ENCODE data around the gene NUP107. TPM values are rescaled to one million over a fixed set of nuclear protein-coding genes. Genes with fewer than 3 reads are reported as not detected.
"Not testable (repeated sequence)": the region's sequence is repeated elsewhere in the genome, so short reads cannot be mapped to it uniquely, and the experiment has no call there.

Gene NUP107
- total RNA-seq (2012; rRNA removed), result 56.3 and 60.7 TPM in 2 replicates

DNA sequence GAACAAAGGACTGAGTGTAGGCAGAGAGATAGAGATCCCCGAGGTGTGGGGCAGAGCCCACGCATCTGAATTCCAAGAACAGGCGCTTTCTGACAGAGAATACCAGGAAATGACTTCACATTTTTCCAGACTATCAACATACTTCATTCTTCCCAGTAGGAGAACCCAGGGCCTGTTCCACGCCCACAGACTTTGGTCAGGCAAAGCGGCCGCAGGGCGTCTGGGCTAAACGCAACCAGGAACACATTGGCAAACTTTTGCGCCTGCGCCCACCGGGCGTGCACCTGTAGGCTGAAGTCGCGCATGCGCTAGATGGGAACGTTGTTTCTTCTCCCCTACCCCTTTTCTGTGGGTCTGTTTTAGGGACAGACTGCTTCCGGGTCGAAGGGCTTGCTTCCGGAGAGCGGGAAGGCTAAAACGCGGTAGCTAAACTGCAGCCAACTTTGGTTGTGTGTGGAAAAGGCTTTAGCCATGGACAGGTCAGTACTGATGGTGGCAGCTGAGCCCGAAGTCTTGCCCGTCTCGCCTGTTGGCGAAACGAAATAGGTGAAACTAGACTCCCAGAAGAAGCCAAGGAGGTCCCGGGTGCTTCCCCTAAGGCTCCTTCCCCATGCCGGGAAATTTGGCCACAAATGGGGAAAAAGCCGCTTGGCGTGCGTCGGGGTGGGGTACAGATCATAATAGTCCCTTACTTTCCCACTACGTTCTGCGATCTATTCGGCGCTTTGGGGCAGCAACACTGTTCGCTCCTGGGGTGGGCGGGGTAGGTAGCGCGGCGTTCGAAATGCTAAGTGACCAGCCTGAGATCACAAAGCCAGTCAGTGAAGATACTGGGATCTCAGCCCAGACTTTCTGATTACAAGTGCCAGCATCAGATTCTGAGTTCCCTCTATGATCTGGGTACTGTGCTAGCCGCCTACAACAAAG is at the start of gene NUP107:
TSS of gene NUP107 (plus strand) at position 384 of the 927 bp plus-strand sequence. CDS start at position 472, 88 bp downstream.
- Histone ChIP-seq H3K4me2 (ENCODE audit: low read length) (peak within 1 kb of the TSS; percentile 92), H3K9me3 (replicated peaks; ENCODE audit: low read length) (no peaks in the 10 kb centered on the region), H3K4me1 (ENCODE audit: control insufficient read depth, insufficient read depth, low read length) (peaks cover 12% of the 10 kb centered on the region), H3K27me3 (ENCODE audit: control insufficient read depth, insufficient read depth, low read length) (no peaks in the 10 kb centered on the region), H3K9ac (ENCODE audit: low read depth, low read length) (peak within 1 kb of the TSS; percentile 85), H3K4me3 (ENCODE audit: low read length) (peak within 1 kb of the TSS; percentile 81), H3K36me3 (ENCODE audit: insufficient read depth, low read length) (peaks cover 7% of the 10 kb centered on the region)

GRCh38 chr12:68637439-68637838 is 49.3 kb upstream of the NUP107 start:
- not testable (repeated sequence) for H3K4me2 ChIP-seq (ENCODE audit: low read length)
- peaks cover 30% of the 10 kb centered on the region for H3K4me1 ChIP-seq (ENCODE audit: control insufficient read depth, insufficient read depth, low read length)

GRCh38 chr12:68638171-68638570 is 48.6 kb upstream of the NUP107 start:
- H3K9ac ChIP-seq (ENCODE audit: low read depth, low read length), result no peak overlapping the region
- no peaks in the 10 kb centered on the region for H3K27me3 ChIP-seq (ENCODE audit: control insufficient read depth, insufficient read depth, low read length)
- peaks cover 30% of the 10 kb centered on the region for H3K4me1 ChIP-seq (ENCODE audit: control insufficient read depth, insufficient read depth, low read length)
- H3K36me3 ChIP-seq (ENCODE audit: insufficient read depth, low read length), result peaks cover 7% of the 10 kb centered on the region
- H3K9me3 ChIP-seq (replicated peaks; ENCODE audit: low read length), result no peaks in the 10 kb centered on the region
- H3K4me3 ChIP-seq (ENCODE audit: low read length), result no peak overlapping the region
- no peak overlapping the region for H3K4me2 ChIP-seq (ENCODE audit: low read length)

More at GRCh38 chr12:68637439-68637838, 49.3 kb upstream of the NUP107 start:
- not testable (repeated sequence) for H3K9ac ChIP-seq (ENCODE audit: low read depth, low read length); H3K27me3 ChIP-seq (ENCODE audit: control insufficient read depth, insufficient read depth, low read length); H3K9me3 ChIP-seq (replicated peaks; ENCODE audit: low read length); H3K4me3 ChIP-seq (ENCODE audit: low read length); H3K36me3 ChIP-seq (ENCODE audit: insufficient read depth, low read length)

DNA sequence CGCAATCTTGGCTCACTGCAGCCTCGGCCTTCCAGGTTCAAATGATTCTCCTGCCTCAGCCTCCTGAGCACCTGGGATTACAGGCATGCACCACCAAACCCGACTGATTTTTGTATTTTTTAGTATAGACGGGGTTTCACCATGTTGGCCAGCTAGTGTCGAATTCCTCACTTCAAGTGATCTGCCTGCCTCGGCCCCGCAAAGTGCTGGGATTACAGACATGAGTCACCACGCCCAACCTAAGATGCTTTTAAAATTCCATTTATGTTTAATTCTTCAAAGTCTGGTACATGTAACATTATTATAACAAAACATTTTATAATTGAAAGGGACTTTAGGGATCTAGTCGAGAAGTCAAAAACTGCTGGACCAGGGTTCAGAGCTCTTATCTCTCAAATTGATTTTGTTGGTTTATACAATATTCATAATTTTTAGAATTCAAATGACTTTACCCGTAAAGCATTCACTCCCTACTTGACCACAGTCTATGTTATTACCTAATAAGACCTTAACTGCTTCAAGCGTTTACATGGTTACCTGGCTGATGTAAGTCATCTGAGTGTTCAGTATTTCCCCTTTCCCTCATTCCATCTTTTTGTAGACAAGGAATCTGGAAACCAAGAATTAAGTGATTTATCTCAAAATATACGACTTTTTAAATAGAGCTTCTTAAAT is 47.9 kb upstream of the NUP107 start:
- no peaks in the 10 kb centered on the region for H3K9me3 ChIP-seq (replicated peaks; ENCODE audit: low read length)
- peaks cover 30% of the 10 kb centered on the region for H3K4me1 ChIP-seq (ENCODE audit: control insufficient read depth, insufficient read depth, low read length)
- H3K9ac ChIP-seq (ENCODE audit: low read depth, low read length), result no peak overlapping the region
- no peak overlapping the region for H3K4me2 ChIP-seq (ENCODE audit: low read length)
- H3K4me3 ChIP-seq (ENCODE audit: low read length), result no peak overlapping the region
- H3K27me3 ChIP-seq (ENCODE audit: control insufficient read depth, insufficient read depth, low read length), result no peaks in the 10 kb centered on the region
- peaks cover 7% of the 10 kb centered on the region for H3K36me3 ChIP-seq (ENCODE audit: insufficient read depth, low read length)

GRCh38 chr12:68639396-68639767 is 47.4 kb upstream of the NUP107 start:
- Histone ChIP-seq H3K4me3 (ENCODE audit: low read length) (no peak overlapping the region), H3K9ac (ENCODE audit: low read depth, low read length) (no peak overlapping the region), H3K27me3 (ENCODE audit: control insufficient read depth, insufficient read depth, low read length) (no peaks in the 10 kb centered on the region), H3K36me3 (ENCODE audit: insufficient read depth, low read length) (peaks cover 7% of the 10 kb centered on the region), H3K4me1 (ENCODE audit: control insufficient read depth, insufficient read depth, low read length) (peaks cover 30% of the 10 kb centered on the region), H3K4me2 (ENCODE audit: low read length) (no peak overlapping the region), H3K9me3 (replicated peaks; ENCODE audit: low read length) (no peaks in the 10 kb centered on the region)

DNA sequence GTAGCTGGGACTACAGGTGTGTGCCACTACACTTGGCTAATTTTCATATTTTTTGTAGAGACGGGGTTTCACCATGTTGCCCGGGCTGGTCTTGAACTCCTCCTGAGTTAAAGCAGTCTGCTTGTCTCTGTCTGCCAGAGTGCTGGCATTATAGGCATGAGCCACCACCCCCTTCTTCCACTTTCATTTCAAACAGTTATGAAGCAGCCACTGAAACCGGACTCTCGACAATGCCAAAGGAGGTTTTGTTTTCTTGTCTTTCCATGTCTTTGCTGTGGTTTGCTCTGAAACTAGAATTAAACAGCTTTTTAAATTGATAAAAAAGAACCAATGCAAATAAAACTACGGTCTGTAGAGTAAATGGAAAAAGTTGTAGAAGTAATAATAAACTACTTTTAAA is 45.6 kb upstream of the NUP107 start:
- Histone ChIP-seq H3K27me3 (ENCODE audit: control insufficient read depth, insufficient read depth, low read length) (no peaks in the 10 kb centered on the region), H3K4me1 (ENCODE audit: control insufficient read depth, insufficient read depth, low read length) (peaks cover 26% of the 10 kb centered on the region), H3K9me3 (replicated peaks; ENCODE audit: low read length) (no peaks in the 10 kb centered on the region), H3K4me2 (ENCODE audit: low read length) (peak overlapping the region; percentile 33), H3K4me3 (ENCODE audit: low read length) (no peak overlapping the region), H3K9ac (ENCODE audit: low read depth, low read length) (no peak overlapping the region), H3K36me3 (ENCODE audit: insufficient read depth, low read length) (peaks cover 11% of the 10 kb centered on the region)

- Histone ChIP-seq H3K9ac (ENCODE audit: low read depth, low read length) (no peak overlapping the region), H3K4me1 (ENCODE audit: control insufficient read depth, insufficient read depth, low read length) (no peaks in the 10 kb centered on the region), H3K27me3 (ENCODE audit: control insufficient read depth, insufficient read depth, low read length) (no peaks in the 10 kb centered on the region), H3K9me3 (replicated peaks; ENCODE audit: low read length) (no peaks in the 10 kb centered on the region), H3K4me2 (ENCODE audit: low read length) (no peak overlapping the region), H3K4me3 (ENCODE audit: low read length) (no peak overlapping the region), H3K36me3 (ENCODE audit: insufficient read depth, low read length) (peaks cover 30% of the 10 kb centered on the region)
Measured at GRCh38 chr12:68646484-68646883, 40.3 kb upstream of the NUP107 start.

DNA sequence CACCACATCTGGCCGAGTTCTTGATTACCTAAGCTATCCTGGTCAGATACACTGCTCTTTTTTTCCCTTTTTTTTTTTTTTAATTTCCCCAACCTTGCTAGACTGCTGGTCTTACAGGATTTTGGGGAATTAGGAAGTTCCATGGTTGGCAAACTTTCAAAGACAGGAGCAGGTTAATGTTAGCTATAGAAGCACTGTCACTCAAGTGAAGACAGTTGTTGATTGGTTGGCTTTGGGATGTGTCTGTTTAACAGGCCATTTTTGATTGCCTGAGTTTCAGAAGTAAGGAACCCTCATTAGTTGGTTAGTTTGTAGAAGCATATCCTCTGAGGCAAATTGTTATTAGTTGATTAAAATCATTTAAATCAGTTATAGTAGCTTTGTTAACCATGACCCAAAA is 39.3 kb upstream of the NUP107 start:
- no peaks in the 10 kb centered on the region for H3K4me1 ChIP-seq (ENCODE audit: control insufficient read depth, insufficient read depth, low read length)
- H3K4me2 ChIP-seq (ENCODE audit: low read length), result no peak overlapping the region
- H3K9me3 ChIP-seq (replicated peaks; ENCODE audit: low read length), result no peaks in the 10 kb centered on the region
- peaks cover 39% of the 10 kb centered on the region for H3K36me3 ChIP-seq (ENCODE audit: insufficient read depth, low read length)
- H3K9ac ChIP-seq (ENCODE audit: low read depth, low read length), result no peak overlapping the region
- no peaks in the 10 kb centered on the region for H3K27me3 ChIP-seq (ENCODE audit: control insufficient read depth, insufficient read depth, low read length)
- H3K4me3 ChIP-seq (ENCODE audit: low read length), result no peak overlapping the region

DNA sequence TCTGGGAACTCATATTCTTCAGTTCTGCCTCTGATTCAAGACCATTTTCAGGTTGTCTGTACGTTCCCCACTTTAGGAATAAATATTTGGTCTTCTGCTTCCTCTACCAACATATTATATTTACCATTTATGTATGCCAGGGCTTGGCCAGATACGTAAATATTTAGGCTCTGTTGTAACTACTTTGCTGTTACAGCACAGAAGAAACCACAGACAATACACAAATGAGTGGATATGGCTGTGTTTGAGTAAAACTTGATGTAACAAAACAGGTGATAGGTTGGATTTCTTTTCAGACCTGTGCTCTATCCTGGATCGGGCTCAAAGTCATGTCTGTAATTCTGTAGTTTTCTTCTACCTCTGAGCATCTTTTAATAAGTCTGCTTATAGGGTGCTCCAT is 38.6 kb upstream of the NUP107 start:
- no peak overlapping the region for H3K4me2 ChIP-seq (ENCODE audit: low read length)
- peaks cover 39% of the 10 kb centered on the region for H3K36me3 ChIP-seq (ENCODE audit: insufficient read depth, low read length)
- no peaks in the 10 kb centered on the region for H3K4me1 ChIP-seq (ENCODE audit: control insufficient read depth, insufficient read depth, low read length)
- no peak overlapping the region for H3K9ac ChIP-seq (ENCODE audit: low read depth, low read length)
- no peak overlapping the region for H3K4me3 ChIP-seq (ENCODE audit: low read length)
- H3K27me3 ChIP-seq (ENCODE audit: control insufficient read depth, insufficient read depth, low read length), result no peaks in the 10 kb centered on the region
- H3K9me3 ChIP-seq (replicated peaks; ENCODE audit: low read length), result no peaks in the 10 kb centered on the region

DNA sequence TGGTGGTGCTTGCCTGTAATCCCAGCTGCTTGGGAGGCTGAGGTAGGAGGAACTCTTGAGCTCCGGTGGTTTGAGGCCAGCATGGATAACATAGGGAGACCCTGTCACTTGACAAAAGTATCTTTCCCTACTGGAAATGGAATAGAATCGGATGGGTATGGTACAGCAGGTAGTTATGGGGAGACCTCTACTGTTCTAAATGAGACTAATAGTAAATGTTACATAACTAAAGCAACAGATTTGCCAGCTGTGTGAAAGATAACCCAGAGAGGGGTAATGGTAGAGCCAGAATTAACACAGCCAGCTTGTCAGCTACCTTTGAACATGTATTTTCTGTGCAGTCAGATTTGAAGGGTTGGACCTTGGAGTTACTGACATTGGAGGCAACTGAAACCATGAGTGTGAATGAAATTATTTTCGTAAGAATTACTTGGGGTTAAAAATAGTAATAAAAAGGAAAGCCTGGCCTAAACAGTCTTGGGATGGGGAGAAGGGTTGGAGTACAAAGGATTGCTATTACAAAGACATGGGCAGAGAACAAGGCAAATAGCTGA is 21.7 kb upstream of the NUP107 start:
- H3K9me3 ChIP-seq (replicated peaks; ENCODE audit: low read length), result no peaks in the 10 kb centered on the region
- peaks cover 45% of the 10 kb centered on the region for H3K36me3 ChIP-seq (ENCODE audit: insufficient read depth, low read length)
- H3K27me3 ChIP-seq (ENCODE audit: control insufficient read depth, insufficient read depth, low read length), result no peaks in the 10 kb centered on the region
- no peaks in the 10 kb centered on the region for H3K4me1 ChIP-seq (ENCODE audit: control insufficient read depth, insufficient read depth, low read length)
- H3K4me2 ChIP-seq (ENCODE audit: low read length), result no peak overlapping the region
- no peak overlapping the region for H3K9ac ChIP-seq (ENCODE audit: low read depth, low read length)
- no peak overlapping the region for H3K4me3 ChIP-seq (ENCODE audit: low read length)

DNA sequence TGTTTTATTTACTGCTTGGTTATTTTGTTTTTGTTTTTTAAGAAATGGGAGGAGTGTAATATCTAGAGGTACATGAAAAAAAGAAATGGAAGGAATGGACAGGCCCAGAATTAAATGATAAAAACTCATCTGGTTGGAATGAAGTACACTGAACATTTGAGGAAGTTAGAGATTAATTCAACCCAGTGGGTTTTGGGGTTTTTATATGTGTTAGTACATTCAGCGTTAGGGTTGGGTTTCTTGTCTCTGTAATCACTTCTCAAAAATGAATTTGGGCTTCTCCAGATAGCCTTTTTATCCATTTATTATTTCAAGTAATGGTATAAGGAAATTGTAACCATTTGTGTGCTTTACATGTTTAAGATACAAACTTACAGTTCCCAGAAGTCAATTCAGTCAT is 19.5 kb upstream of the NUP107 start:
- no peak overlapping the region for H3K9ac ChIP-seq (ENCODE audit: low read depth, low read length)
- no peak overlapping the region for H3K4me2 ChIP-seq (ENCODE audit: low read length)
- peaks cover 33% of the 10 kb centered on the region for H3K36me3 ChIP-seq (ENCODE audit: insufficient read depth, low read length)
- no peaks in the 10 kb centered on the region for H3K9me3 ChIP-seq (replicated peaks; ENCODE audit: low read length)
- no peak overlapping the region for H3K4me3 ChIP-seq (ENCODE audit: low read length)
- no peaks in the 10 kb centered on the region for H3K4me1 ChIP-seq (ENCODE audit: control insufficient read depth, insufficient read depth, low read length)
- no peaks in the 10 kb centered on the region for H3K27me3 ChIP-seq (ENCODE audit: control insufficient read depth, insufficient read depth, low read length)
